SK-N-MC (cell line): Measurements from ENCODE around the gene MKRN3.

Source experiments
- DNase-seq: peaks from one replicate; pipeline ENCODE4 v3.0.0-alpha.2; 2011; ENCODE audit warnings: low read depth, low spot score
- H3K27ac ChIP-seq: fragments of 200-600 bp; sonication (generic); 2 replicates; pipeline ENCODE4 v1.5.1; 2016; ENCODE audit warnings: mixed run types
- H3K36me3 ChIP-seq: fragments of 200-600 bp; sonication (generic); 2 replicates; pipeline ENCODE4 v1.6.1; 2017; ENCODE audit warnings: antibody characterized with exemption, low read length, mixed read lengths; ENCODE audit not compliant: insufficient read depth
- H3K4me3 ChIP-seq: fragments of 200-600 bp; sonication (generic); 2 replicates; pipeline ENCODE4 v1.5.1; 2016
- H3K9ac ChIP-seq: fragments of 200-600 bp; sonication (generic); 2 replicates; pipeline ENCODE4 v1.8.0; 2017; ENCODE audit warnings: mixed run types, mixed read lengths; ENCODE audit not compliant: insufficient read length
- H3K9me3 ChIP-seq: fragments of 200-600 bp; sonication (generic); 2 replicates; pipeline ENCODE4 v1.6.1; 2017; ENCODE audit warnings: low read depth, mild to moderate bottlenecking, antibody characterized with exemption, low read length, moderate library complexity, mixed read lengths
- EZH2 ChIP-seq: fragments of 200-600 bp; sonication (generic); IDR thresholded peaks from one replicate; pipeline ENCODE4 v1.6.1; 2017; ENCODE audit warnings: antibody characterized with exemption
- FOXP2 ChIP-seq: optimal IDR thresholded peaks from 2 replicates; pipeline ENCODE3; 2011; ENCODE audit warnings: mild to moderate bottlenecking, moderate library complexity; ENCODE audit not compliant: insufficient read depth; ENCODE audit errors: extremely low read length, control extremely low read depth
- POLR2AphosphoS5 ChIP-seq: IDR thresholded peaks from 2 replicates; pipeline ENCODE4 v1.6.1; 2012; ENCODE audit warnings: mild to moderate bottlenecking, low read depth, low read length, borderline replicate concordance

Gene MKRN3

DNA sequence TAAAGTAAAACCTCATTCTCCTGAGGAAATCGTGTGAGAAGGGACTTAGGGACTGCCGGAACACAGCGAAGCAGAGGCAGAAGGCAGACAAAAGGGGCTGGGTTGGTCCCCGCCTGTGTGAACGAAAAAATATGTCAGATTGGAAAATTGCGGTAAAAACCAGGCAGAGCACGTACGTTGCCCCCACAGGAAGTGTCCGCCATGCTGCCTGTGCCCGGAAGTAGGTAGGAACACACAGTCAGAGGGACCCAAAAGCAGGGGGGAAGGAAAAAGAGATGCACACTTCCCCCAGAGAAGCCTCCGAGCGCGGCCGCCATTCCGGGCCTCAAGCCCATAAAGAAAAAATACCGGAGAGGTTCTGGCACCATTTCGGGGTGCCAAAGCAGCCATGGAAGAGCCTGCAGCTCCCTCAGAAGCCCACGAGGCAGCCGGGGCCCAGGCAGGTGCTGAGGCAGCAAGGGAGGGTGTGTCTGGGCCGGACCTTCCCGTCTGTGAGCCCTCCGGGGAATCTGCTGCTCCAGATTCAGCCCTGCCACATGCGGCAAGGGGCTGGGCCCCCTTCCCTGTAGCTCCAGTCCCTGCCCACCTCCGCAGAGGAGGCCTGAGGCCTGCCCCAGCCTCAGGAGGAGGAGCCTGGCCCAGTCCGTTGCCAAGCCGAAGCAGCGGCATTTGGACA lies at the start of gene MKRN3:
Gene MKRN3, plus strand, starts transcription at position 280 of the 676 bp plus-strand sequence. Its CDS starts 109 bp downstream, at position 389.
- Histone ChIP-seq H3K36me3 (no peaks in the 10 kb centered on the region), H3K9ac (peak within 1 kb of the TSS; percentile 63), H3K4me3 (peak within 1 kb of the TSS; percentile 62), H3K27ac (no peak within 1 kb of the TSS), H3K9me3 (no peaks in the 10 kb centered on the region)
- TF ChIP-seq EZH2 (no peak), FOXP2 (no peak), POLR2AphosphoS5 (no peak)
- DNase-seq: no peak

DNA sequence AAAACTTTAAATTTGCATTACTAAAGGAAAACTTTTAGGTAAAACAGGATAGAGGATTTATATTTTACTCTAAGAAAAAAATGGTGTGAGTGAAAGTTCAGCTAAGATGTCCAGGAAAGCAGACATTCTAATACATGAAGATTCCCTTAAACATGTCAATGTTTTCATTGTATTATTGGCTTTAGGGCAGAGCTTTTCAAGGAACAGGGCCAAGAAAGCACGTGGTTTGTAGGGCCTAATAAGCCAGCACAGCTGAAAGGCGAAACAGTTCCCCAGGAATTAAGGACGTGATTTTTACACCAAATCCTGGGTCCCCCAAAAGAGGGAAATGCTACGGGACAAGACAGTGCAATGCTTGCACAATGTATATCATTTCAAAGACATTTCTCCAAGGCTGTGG lies 48.6 kb upstream of the MKRN3 start:
- no peak overlapping the region for H3K27ac ChIP-seq
- no peak overlapping the region for H3K9ac ChIP-seq
- no peaks in the 10 kb centered on the region for H3K9me3 ChIP-seq
- no peak overlapping the region for H3K4me3 ChIP-seq
- no peak for DNase-seq
- no peaks in the 10 kb centered on the region for H3K36me3 ChIP-seq
- TF ChIP-seq EZH2 (no peak), POLR2AphosphoS5 (no peak), FOXP2 (no peak)

DNA sequence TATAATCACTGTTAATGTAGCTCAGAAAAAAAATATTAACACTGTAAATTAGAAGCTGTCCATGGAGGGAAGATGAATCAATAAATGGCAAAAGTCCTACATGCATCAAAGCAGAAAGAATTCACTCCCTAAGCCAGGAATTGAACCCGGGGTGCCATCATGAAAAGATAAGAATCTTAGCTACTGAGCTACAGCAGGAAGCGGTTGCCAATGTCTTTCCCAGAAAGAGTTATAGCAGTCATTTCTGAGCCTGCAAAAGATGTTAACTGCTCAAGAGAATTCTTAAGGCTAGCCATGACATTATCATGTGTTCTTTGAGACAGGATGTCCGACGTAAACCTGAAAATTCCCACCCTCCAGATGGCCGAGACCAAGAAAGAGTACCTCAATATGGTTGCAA lies 47.4 kb upstream of the MKRN3 start:
- H3K27ac ChIP-seq: no peak overlapping the region
- TF ChIP-seq EZH2: no peak
- TF ChIP-seq POLR2AphosphoS5: no peak
- no peak for TF ChIP-seq FOXP2
- H3K4me3 ChIP-seq: no peak overlapping the region
- no peak for DNase-seq
- H3K9me3 ChIP-seq: no peaks in the 10 kb centered on the region
- no peak overlapping the region for H3K9ac ChIP-seq
- H3K36me3 ChIP-seq: no peaks in the 10 kb centered on the region

DNA sequence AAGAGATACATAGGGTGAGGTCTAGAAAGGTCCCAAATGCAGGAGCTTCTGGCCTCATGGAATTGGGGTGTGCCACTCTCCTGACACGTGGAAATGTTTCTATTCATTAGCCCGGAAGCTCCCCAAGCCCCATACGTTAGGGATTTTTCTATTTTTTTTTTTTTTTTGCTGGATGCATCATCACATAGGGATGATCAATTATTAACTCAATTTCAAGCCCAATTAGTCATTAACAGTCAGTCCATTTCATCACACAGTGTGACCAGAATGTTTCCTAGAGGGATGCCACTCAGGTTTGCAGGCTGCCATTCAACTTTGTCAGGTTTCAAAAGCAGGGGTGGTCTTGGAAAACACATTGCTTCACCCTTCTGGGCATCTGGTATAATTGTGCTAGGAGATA lies 40.7 kb upstream of the MKRN3 start:
- Histone ChIP-seq H3K4me3 (no peak overlapping the region), H3K36me3 (no peaks in the 10 kb centered on the region), H3K27ac (no peak overlapping the region), H3K9ac (no peak overlapping the region), H3K9me3 (no peaks in the 10 kb centered on the region)
- DNase-seq: no peak
- TF ChIP-seq FOXP2: no peak
- TF ChIP-seq EZH2: no peak
- no peak for TF ChIP-seq POLR2AphosphoS5

DNA sequence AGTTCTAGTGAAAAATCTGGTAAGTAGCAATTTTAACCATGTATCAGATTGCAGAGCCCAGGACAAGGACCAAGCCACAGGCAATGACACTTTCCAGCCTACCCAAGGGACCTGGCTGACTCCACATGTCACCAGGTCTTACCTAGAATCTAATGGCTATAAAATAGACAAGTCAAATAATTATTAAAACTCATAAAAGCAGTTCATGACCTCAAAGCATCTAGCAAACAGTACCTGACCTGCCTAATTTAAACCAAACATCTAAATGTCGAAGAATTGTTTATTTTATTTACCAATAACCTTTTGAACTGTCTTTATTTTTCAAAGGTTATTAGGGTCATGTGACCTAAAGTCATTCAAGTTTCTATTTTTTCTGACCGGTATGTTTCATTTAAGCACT lies 35.6 kb upstream of the MKRN3 start:
- no peak for DNase-seq
- H3K9me3 ChIP-seq: no peaks in the 10 kb centered on the region
- no peak overlapping the region for H3K27ac ChIP-seq
- no peak overlapping the region for H3K4me3 ChIP-seq
- no peak for TF ChIP-seq EZH2
- no peak for TF ChIP-seq POLR2AphosphoS5
- no peak for TF ChIP-seq FOXP2
- no peaks in the 10 kb centered on the region for H3K36me3 ChIP-seq
- no peak overlapping the region for H3K9ac ChIP-seq

DNA sequence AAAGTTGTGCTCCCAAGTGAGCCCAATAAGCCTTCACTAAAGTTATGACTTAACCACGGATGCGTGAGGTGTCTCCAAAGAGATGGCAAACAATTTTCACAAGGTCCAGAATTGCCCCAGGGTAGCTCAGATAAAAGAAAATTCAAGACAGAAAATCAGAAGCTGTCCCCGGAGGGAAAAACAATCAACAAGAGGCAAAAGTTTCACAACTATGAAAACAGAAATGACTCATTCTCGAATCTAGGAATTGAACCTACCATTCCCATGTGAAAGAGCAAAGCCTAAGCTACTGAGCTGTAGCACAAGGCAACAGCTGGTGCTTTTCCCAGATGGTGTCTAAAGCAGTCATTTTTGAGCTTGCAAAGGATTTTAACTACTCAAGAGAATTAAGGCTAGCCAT lies 33.5 kb upstream of the MKRN3 start:
- no peak overlapping the region for H3K27ac ChIP-seq
- TF ChIP-seq EZH2 (no peak), FOXP2 (no peak), POLR2AphosphoS5 (no peak)
- H3K36me3 ChIP-seq: no peaks in the 10 kb centered on the region
- H3K9me3 ChIP-seq: no peaks in the 10 kb centered on the region
- H3K4me3 ChIP-seq: no peak overlapping the region
- DNase-seq: no peak
- H3K9ac ChIP-seq: no peak overlapping the region

DNA sequence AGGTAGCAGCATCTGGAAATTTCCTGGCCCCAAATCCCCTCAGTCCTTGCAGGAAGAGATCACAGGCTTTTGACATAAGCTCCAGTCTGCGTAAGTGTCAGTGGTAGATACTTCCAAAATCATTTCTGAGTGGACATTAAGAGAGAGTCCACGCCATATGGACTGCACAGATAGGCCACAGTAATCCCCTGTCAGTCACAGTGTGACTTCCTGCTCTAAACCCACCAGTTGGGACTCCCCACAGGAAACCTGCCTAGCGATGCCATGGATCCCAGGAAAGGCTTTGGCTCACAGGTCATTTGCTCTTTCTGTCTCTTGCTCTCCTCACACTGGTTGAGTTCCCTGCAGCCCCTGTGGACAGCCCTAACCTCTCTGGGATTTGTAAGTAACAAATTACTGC lies 28.8 kb upstream of the MKRN3 start:
- H3K9ac ChIP-seq: no peak overlapping the region
- H3K4me3 ChIP-seq: no peak overlapping the region
- H3K27ac ChIP-seq: no peak overlapping the region
- no peak for DNase-seq
- H3K9me3 ChIP-seq: no peaks in the 10 kb centered on the region
- TF ChIP-seq POLR2AphosphoS5 (no peak), EZH2 (no peak), FOXP2 (no peak)
- H3K36me3 ChIP-seq: no peaks in the 10 kb centered on the region

DNA sequence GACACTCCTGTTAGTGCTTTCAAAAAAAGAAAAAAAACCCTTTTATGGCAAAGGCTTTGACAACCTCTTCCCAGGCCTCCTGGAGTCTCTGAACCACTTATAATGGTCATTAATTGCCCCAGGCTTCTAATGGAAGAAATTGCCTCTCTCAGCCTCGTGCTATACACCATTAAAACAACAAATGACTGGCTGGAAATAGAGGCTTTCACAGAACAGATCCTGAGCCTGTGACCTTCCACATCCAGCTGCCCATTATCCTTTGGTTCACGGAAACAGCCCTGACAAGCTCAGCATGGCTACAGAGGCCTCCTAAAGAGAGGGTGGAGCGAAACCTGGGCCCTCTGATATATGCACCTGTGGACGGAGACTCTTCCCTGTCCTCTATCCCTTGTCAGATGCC lies 26.8 kb upstream of the MKRN3 start:
- no peak for DNase-seq
- Histone ChIP-seq H3K9me3 (no peaks in the 10 kb centered on the region), H3K4me3 (no peak overlapping the region), H3K9ac (no peak overlapping the region), H3K36me3 (no peaks in the 10 kb centered on the region), H3K27ac (no peak overlapping the region)
- TF ChIP-seq POLR2AphosphoS5: no peak
- no peak for TF ChIP-seq EZH2
- no peak for TF ChIP-seq FOXP2

DNA sequence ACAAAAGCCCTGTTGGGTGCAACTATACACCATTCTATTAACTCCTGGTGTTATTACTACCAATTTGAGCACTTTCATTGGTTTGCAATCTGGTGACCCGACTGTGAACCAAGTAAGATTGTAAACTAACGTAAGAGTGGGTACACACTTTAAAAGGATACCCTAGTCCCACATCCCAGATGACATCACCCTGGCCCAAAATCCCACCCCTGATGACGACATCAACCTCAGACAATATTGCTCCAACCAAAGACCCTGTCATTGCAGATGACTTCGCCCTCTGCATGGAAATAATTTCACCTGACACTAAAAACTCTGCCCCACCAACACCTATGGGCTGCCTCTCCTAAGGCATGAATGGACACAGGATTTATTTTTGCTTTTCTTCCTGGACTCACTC lies 25.6 kb upstream of the MKRN3 start:
- no peak for TF ChIP-seq POLR2AphosphoS5
- TF ChIP-seq EZH2: no peak
- no peak for TF ChIP-seq FOXP2
- H3K9me3 ChIP-seq: no peaks in the 10 kb centered on the region
- H3K4me3 ChIP-seq: no peak overlapping the region
- no peaks in the 10 kb centered on the region for H3K36me3 ChIP-seq
- no peak overlapping the region for H3K9ac ChIP-seq
- no peak overlapping the region for H3K27ac ChIP-seq
- no peak for DNase-seq
